H1 (cell line): ENCODE measurements around the gene CD200R1L. TPM values are rescaled to one million over a fixed set of nuclear protein-coding genes. Genes with fewer than 3 reads are reported as not detected.

Experiments used
- CTCF ChIA-PET: fragments of 300-600 bp; sonication (Branson Sonifier 250); formaldehyde crosslinking; loops from one replicate; lab custom pipeline; 2021; ENCODE audit not compliant: partially characterized antibody; lab: Charles Lee
- POLR2A ChIA-PET: fragments of 300-600 bp; sonication (Branson Sonifier 250); formaldehyde crosslinking; loops from one replicate; lab custom pipeline; 2021; ENCODE audit warnings: inconsistent platforms; ENCODE audit not compliant: partially characterized antibody; lab: Charles Lee
- DNase-seq, 2 experiments: peaks; one replicate each; pipeline versions ENCODE4 v3.0.0 to v3.0.0-alpha.2; 2010 to 2022; ENCODE audit warnings: low spot score in 2 of 2, low read depth in 1 of 2, mixed read lengths in 1 of 2
- FAIRE-seq: peaks from 2 replicates; lab custom pipeline; 2011; peaks lifted over from hg19 to GRCh38; lab: Jason Lieb, UNC
- H2AFZ ChIP-seq: 2 replicates; pipeline ENCODE4 v1.8.1; 2012; ENCODE audit warnings: low read length, inconsistent platforms
- H2AK5ac ChIP-seq: 2 replicates; pipeline ENCODE4 v1.6.1; 2013; ENCODE audit warnings: low read depth, low read length
- H2BK120ac ChIP-seq: replicated peaks from 2 replicates; pipeline ENCODE3; 2013; ENCODE audit warnings: low read depth, low read length, inconsistent platforms
- H2BK12ac ChIP-seq: 2 replicates; pipeline ENCODE4 v1.6.1; 2013; ENCODE audit warnings: low read depth, low read length
- H2BK15ac ChIP-seq: 2 replicates; pipeline ENCODE4 v1.6.1; 2013; ENCODE audit warnings: low read length
- H2BK20ac ChIP-seq: 2 replicates; pipeline ENCODE4 v1.6.1; 2013; ENCODE audit warnings: low read length
- H2BK5ac ChIP-seq: 2 replicates; pipeline ENCODE4 v1.6.1; 2013; ENCODE audit warnings: low read depth, low read length
- H3K14ac ChIP-seq: 2 replicates; pipeline ENCODE4 v1.6.1; 2013; ENCODE audit warnings: inconsistent platforms; ENCODE audit not compliant: insufficient read length
- H3K18ac ChIP-seq: 2 replicates; pipeline ENCODE4 v1.6.1; 2013; ENCODE audit warnings: low read length; ENCODE audit errors: extremely low read depth
- H3K23ac ChIP-seq: 2 replicates; pipeline ENCODE4 v1.6.1; 2013; ENCODE audit warnings: inconsistent platforms; ENCODE audit not compliant: insufficient read length
- H3K23me2 ChIP-seq: 2 replicates; pipeline ENCODE4 v1.6.1; 2013; ENCODE audit warnings: low read depth, low read length
- H3K27ac ChIP-seq: 2 replicates; pipeline ENCODE4 v1.6.1; 2011; ENCODE audit warnings: low read depth, low read length, inconsistent platforms
- H3K27me3 ChIP-seq, 4 experiments: replicated peaks in 1 of 4; 1 replicate in 1 of 4; 2 replicates in 3 of 4; pipeline versions ENCODE4 v1.6.1 to v1.8.1; 2011 to 2013; ENCODE audit warnings: low read length in 3 of 4, mild to moderate bottlenecking in 3 of 4, inconsistent platforms in 2 of 4, mixed read lengths in 2 of 4, moderate library complexity in 1 of 4; ENCODE audit not compliant: control insufficient read depth in 3 of 4, insufficient read depth in 3 of 4; ENCODE audit errors: extremely low read depth in 1 of 4
- H3K36me3 ChIP-seq, 4 experiments: 2 replicates each; pipeline versions ENCODE4 v1.6.1 to v1.8.1; 2011 to 2013; ENCODE audit warnings: mild to moderate bottlenecking in 4 of 4, low read length in 3 of 4, moderate library complexity in 2 of 4, control low read depth in 1 of 4, inconsistent platforms in 1 of 4; ENCODE audit not compliant: insufficient read depth in 4 of 4, control insufficient read depth in 2 of 4
- H3K4ac ChIP-seq: replicated peaks from 2 replicates; pipeline ENCODE3; 2013; ENCODE audit warnings: low read length, low read depth, mixed read lengths, inconsistent platforms; ENCODE audit not compliant: insufficient read length
- H3K4me1 ChIP-seq, 4 experiments: replicated peaks in 1 of 4; 1 replicate in 1 of 4; 2 replicates in 3 of 4; pipeline versions ENCODE4 v1.6.1 to v1.8.1; 2011 to 2013; ENCODE audit warnings: low read length in 3 of 4, inconsistent platforms in 2 of 4, mixed read lengths in 1 of 4; ENCODE audit not compliant: insufficient read depth in 4 of 4, control insufficient read depth in 3 of 4
- H3K4me2 ChIP-seq, 2 experiments: 2 replicates each; pipeline versions ENCODE4 v1.6.1 to v1.8.1; 2011 to 2013; ENCODE audit warnings: low read depth in 2 of 2, low read length in 2 of 2, control low read depth in 1 of 2, inconsistent platforms in 1 of 2, mild to moderate bottlenecking in 1 of 2; ENCODE audit not compliant: insufficient read depth in 1 of 2
- H3K4me3 ChIP-seq, 4 experiments: fragments of 200-600, 300-600 bp in 1 of 4; sonication (generic), shearing (Covaris generic), sonication (Bioruptor Twin) in 1 of 4; 2 replicates each; pipeline versions ENCODE4 v1.5.1 to v1.8.1; 2011 to 2016; ENCODE audit warnings: low read length in 4 of 4, low read depth in 3 of 4, control low read depth in 2 of 4, inconsistent platforms in 2 of 4, mild to moderate bottlenecking in 2 of 4, mixed read lengths in 1 of 4, moderate library complexity in 1 of 4; ENCODE audit not compliant: insufficient read depth in 2 of 4; ENCODE audit errors: extremely low read depth in 1 of 4
- H3K56ac ChIP-seq: replicated peaks from 2 replicates; pipeline ENCODE3; 2013; ENCODE audit warnings: low read depth, mild to moderate bottlenecking, mixed read lengths, low read length, inconsistent platforms; ENCODE audit not compliant: insufficient read length
- H3K79me1 ChIP-seq: 2 replicates; pipeline ENCODE4 v1.6.1; 2013; ENCODE audit warnings: low read depth, low read length, control low read depth
- H3K79me2 ChIP-seq, 2 experiments: 2 replicates each; pipeline versions ENCODE4 v1.6.1 to v1.8.1; 2012 to 2013; ENCODE audit warnings: low read length in 2 of 2, mild to moderate bottlenecking in 2 of 2, inconsistent platforms in 1 of 2; ENCODE audit not compliant: insufficient read depth in 2 of 2, control insufficient read depth in 1 of 2
- H3K9ac ChIP-seq, 4 experiments: replicated peaks in 1 of 4; 1 replicate in 1 of 4; 2 replicates in 3 of 4; pipeline versions ENCODE4 v1.6.1 to v1.8.1; 2011 to 2013; ENCODE audit warnings: low read depth in 3 of 4, low read length in 3 of 4, control low read depth in 2 of 4, mild to moderate bottlenecking in 2 of 4, moderate library complexity in 2 of 4, inconsistent platforms in 1 of 4; ENCODE audit errors: extremely low read depth in 1 of 4
- H3K9me3 ChIP-seq, 2 experiments: 2 replicates each; pipeline versions ENCODE4 v1.6.1 to v1.8.1; 2012 to 2013; ENCODE audit warnings: mild to moderate bottlenecking in 2 of 2, moderate library complexity in 2 of 2, control low read depth in 1 of 2, inconsistent platforms in 1 of 2, low read depth in 1 of 2, low read length in 1 of 2, mixed read lengths in 1 of 2; ENCODE audit not compliant: insufficient read depth in 2 of 2
- H4K20me1 ChIP-seq, 2 experiments: replicated peaks in 1 of 2; 2 replicates each; pipeline versions ENCODE3 to v1.8.1; 2011 to 2013; ENCODE audit warnings: inconsistent platforms in 2 of 2, low read length in 2 of 2, mild to moderate bottlenecking in 1 of 2; ENCODE audit not compliant: insufficient read depth in 2 of 2, control insufficient read depth in 1 of 2
- H4K5ac ChIP-seq: 2 replicates; pipeline ENCODE4 v1.6.1; 2013; ENCODE audit warnings: low read length, low read depth, mixed read lengths, inconsistent platforms; ENCODE audit not compliant: insufficient read length
- H4K8ac ChIP-seq: 2 replicates; pipeline ENCODE4 v1.8.0; 2013; ENCODE audit warnings: mild to moderate bottlenecking, moderate library complexity, low read length, inconsistent platforms; ENCODE audit not compliant: insufficient read depth; ENCODE audit errors: extremely low read depth
- H4K91ac ChIP-seq: replicated peaks from 2 replicates; pipeline ENCODE3; 2013; ENCODE audit warnings: low read length, mixed read lengths, inconsistent platforms; ENCODE audit not compliant: insufficient read length
- NANOG ChIP-seq: IDR thresholded peaks from 2 replicates; pipeline ENCODE4 v1.6.1; 2011; ENCODE audit warnings: low read length, low read depth, mild to moderate bottlenecking, inconsistent platforms; ENCODE audit not compliant: insufficient read depth, poor library complexity, severe bottlenecking
- SIX5 ChIP-seq: IDR thresholded peaks from 2 replicates; pipeline ENCODE4 v1.6.1; 2011; ENCODE audit warnings: mild to moderate bottlenecking, low read depth, low read length
- SP2 ChIP-seq: IDR thresholded peaks from 2 replicates; pipeline ENCODE4 v1.6.1; 2012; ENCODE audit warnings: mild to moderate bottlenecking, low read length, inconsistent platforms
- WGBS, 2 experiments: shearing (Covaris generic) in 1 of 2; methylation state at CpG; one replicate each; pipeline versions ENCODE4 v1.1.6 to v1.1.7; 2013 to 2015; ENCODE audit warnings: low lambda C conversion rate in 2 of 2, mixed read lengths in 2 of 2, inconsistent platforms in 1 of 2, low coverage in 1 of 2, missing lambda C conversion rate in 1 of 2; ENCODE audit not compliant: insufficient replicate concordance in 2 of 2, insufficient coverage in 1 of 2, insufficient read length in 1 of 2; ENCODE audit errors: extremely low coverage in 1 of 2, missing lambda C conversion rate in 1 of 2; 5-methylcytosine and 5-hydroxymethylcytosine counted together
- polyA plus RNA-seq, 7 experiments: library from polyadenylated mRNA; depleted of rRNA in 3 of 7; stranded (reverse) in 5 of 7; unstranded in 2 of 7; fragments of >200 nt in 5 of 7; fragments of 200-250 nt in 2 of 7; gene quantifications; 1 replicate in 5 of 7; 2 replicates in 1 of 7; 4 replicates in 1 of 7; pipeline versions ENCODE4 v1.2.1 to v1.2.3, GENCODE V29; 2011 to 2013; ENCODE audit warnings: missing spikeins in 2 of 7, mixed read lengths in 2 of 7
- total RNA-seq: library from RNA; stranded (reverse); fragmentation: NEBNext Ultra II Directional; extraction: Animal tissue kit (Norgen Biotek cat#: 25700); gene quantifications from 2 replicates; pipeline ENCODE4 v1.2.1, GENCODE V29; 2021

Gene CD200R1L
- total and polyA plus RNA-seq, 2 of the 8 experiments (the other 6 are each of a cell fraction or from before 2014, with no cell fraction given) = not detected

GRCh38 chr3:112769286-112769978, 77.2 kb downstream of the CD200R1L start:
- Histone ChIP-seq H3K14ac (no peak overlapping the region), H2BK5ac (no peak overlapping the region), H3K4ac (no peak overlapping the region), H3K27me3 (no peaks in the 10 kb centered on the region), H3K4me3 (no peak overlapping the region), H4K5ac (no peak overlapping the region), H3K56ac (no peak overlapping the region), H2AFZ (0 out of 2 replicates have a peak overlapping the region, but pooled peaks have one; percentile 15), H2BK20ac (no peak overlapping the region), H3K27ac (no peak overlapping the region), H2BK120ac (no peak overlapping the region), H3K23ac (no peak overlapping the region), H3K4me2 (no peak overlapping the region; a peak in 1 of 4 replicates), H3K79me2 (no peaks in the 10 kb centered on the region), H2BK12ac (no peak overlapping the region), H3K23me2 (no peaks in the 10 kb centered on the region; the same call in 1 of the 2 replicates), H4K8ac (no peak overlapping the region), H3K18ac (no peak overlapping the region), H3K79me1 (no peaks in the 10 kb centered on the region), H3K9me3 (no peaks in the 10 kb centered on the region), H4K91ac (no peak overlapping the region), H2AK5ac (no peak overlapping the region), H3K36me3 (no peaks in the 10 kb centered on the region), H3K9ac (no peak overlapping the region), H2BK15ac (no peak overlapping the region), H4K20me1 (no peaks in the 10 kb centered on the region), H3K4me1 (peaks cover 0 to 2% (median 1%) of the 10 kb centered on the region in 4 experiments; a peak in 2 of 7 replicates)
- no peak for FAIRE-seq
- ChIA-PET POLR2A (no interaction called here), CTCF (interaction anchor here (1.3 kb wide), 1 partner anchor 35 kb away, joined by 3 read pairs; no protein-coding TSS in a partner anchor)
- DNase-seq = no peak
- WGBS, 2 experiments = 81% methylated on average over 1 of the region's 1 CpG; no CpG with 5 or more reads in 1 of the 2 experiments
- TF ChIP-seq SIX5 (no peak), SP2 (no peak), NANOG (no peak)
